Muscle of leg (tissue), 11 donors: Measurements from ENCODE around the gene RAD51D. TPM values are rescaled to one million over a fixed set of nuclear protein-coding genes. Genes with fewer than 3 reads are reported as not detected.
"Not testable (repeated sequence)": the region's sequence is repeated elsewhere in the genome, so short reads cannot be mapped to it uniquely, and the experiment has no call there.

Experiments
- DNase-seq: peaks from one replicate; pipeline ENCODE4 v3.0.0; 2013
- H3K27ac ChIP-seq: one replicate; pipeline ENCODE4 v1.5.1; 2013; ENCODE audit warnings: mild to moderate bottlenecking, low read length, control low read depth
- H3K27me3 ChIP-seq: one replicate; pipeline ENCODE4 v1.6.1; 2013; ENCODE audit warnings: low read length; ENCODE audit not compliant: control insufficient read depth, insufficient read depth
- H3K36me3 ChIP-seq: one replicate; pipeline ENCODE4 v1.6.1; 2013; ENCODE audit warnings: low read length; ENCODE audit not compliant: control insufficient read depth, insufficient read depth
- H3K4me1 ChIP-seq: one replicate; pipeline ENCODE4 v1.6.1; 2013; ENCODE audit warnings: low read length; ENCODE audit not compliant: control insufficient read depth, insufficient read depth
- H3K4me3 ChIP-seq: one replicate; pipeline ENCODE4 v1.5.1; 2013; ENCODE audit warnings: low read length, control low read depth
- H3K9me3 ChIP-seq: replicated peaks from 2 replicates; pipeline ENCODE4 v1.6.1; 2013; ENCODE audit warnings: low read depth, low read length; ENCODE audit not compliant: control insufficient read depth
- WGBS: methylation state at CpG from one replicate; pipeline ENCODE4 v1.1.5; 2013; ENCODE audit warnings: missing lambda C conversion rate; ENCODE audit not compliant: insufficient coverage; 5-methylcytosine and 5-hydroxymethylcytosine counted together
- polyA plus RNA-seq, 8 donors: library from polyadenylated mRNA; unstranded; fragments of 120-200 nt; gene quantifications; one replicate each; pipeline versions ENCODE4 v1.2.1 to v1.2.3, GENCODE V29; 2013; ENCODE audit warnings: inconsistent platforms in 1 of 8, low replicate concordance in 1 of 8; ENCODE audit not compliant: insufficient read length in 8 of 8, insufficient read depth in 1 of 8
- total RNA-seq: library from RNA; stranded (reverse); fragments of 120-200 nt; gene quantifications from one replicate; pipeline ENCODE4 v1.2.4, GENCODE V29; 2013

Gene RAD51D
- total and polyA plus RNA-seq, 9 donors, result 4.2 to 8.2 (median 6.5) TPM

DNA sequence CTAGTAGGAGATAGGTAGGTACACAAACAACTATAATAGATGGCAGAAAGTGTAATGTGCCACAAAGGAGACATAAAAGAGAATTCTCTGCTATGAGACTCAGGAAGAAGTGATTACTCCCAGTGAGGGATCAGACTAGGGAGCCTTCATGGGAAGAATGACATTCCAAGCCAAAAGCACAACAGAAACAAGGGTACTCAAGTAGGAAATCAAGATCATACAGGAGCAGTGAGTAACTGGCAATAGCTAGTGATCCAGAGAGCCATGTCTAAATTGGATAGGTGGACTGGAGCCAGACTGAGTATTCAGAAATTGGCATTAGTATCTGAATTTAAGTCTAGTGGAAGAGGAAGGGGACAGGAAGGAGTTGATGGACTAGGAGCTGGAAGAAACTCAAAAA, 66.9 kb downstream of the RAD51D start:
- no peak for DNase-seq
- no peaks in the 10 kb centered on the region for H3K27me3 ChIP-seq
- no peak overlapping the region for H3K27ac ChIP-seq
- H3K9me3 ChIP-seq, result no peaks in the 10 kb centered on the region
- H3K4me1 ChIP-seq, result no peaks in the 10 kb centered on the region
- H3K36me3 ChIP-seq, result no peaks in the 10 kb centered on the region
- no peak overlapping the region for H3K4me3 ChIP-seq

DNA sequence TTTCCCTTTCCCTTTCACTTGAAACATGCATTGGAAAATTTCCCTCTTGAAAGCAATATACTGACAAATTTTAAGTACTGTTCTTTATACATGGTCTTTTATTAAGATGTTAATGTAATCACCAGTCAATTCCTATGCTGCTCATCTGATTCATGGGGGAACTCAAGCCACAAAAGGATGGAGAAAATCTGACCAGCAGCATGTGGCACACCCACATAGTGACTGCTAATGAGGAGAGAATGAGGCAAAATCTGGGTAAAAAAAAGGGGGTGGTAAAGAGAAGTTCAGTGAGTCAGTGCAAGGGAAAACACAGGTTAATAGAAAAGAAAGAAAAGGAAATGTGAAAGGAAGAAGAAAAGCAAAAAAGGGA, 67.4 kb downstream of the RAD51D start:
- H3K27me3 ChIP-seq, result no peaks in the 10 kb centered on the region
- no peaks in the 10 kb centered on the region for H3K9me3 ChIP-seq
- H3K27ac ChIP-seq, result no peak overlapping the region
- no peaks in the 10 kb centered on the region for H3K4me1 ChIP-seq
- DNase-seq, result no peak
- H3K36me3 ChIP-seq, result no peaks in the 10 kb centered on the region
- no peak overlapping the region for H3K4me3 ChIP-seq

- Histone ChIP-seq H3K4me1 (no peaks in the 10 kb centered on the region), H3K36me3 (no peaks in the 10 kb centered on the region), H3K4me3 (no peak overlapping the region), H3K27me3 (no peaks in the 10 kb centered on the region), H3K27ac (no peak overlapping the region), H3K9me3 (no peaks in the 10 kb centered on the region)
- WGBS, result 10% methylated on average over 1 of the region's 6 CpGs
- DNase-seq, result peak; percentile 80
These were observed 68.0 kb downstream of the RAD51D start for GRCh38 chr17:35051579-35052240.

GRCh38 chr17:35051183-35051578, 68.5 kb downstream of the RAD51D start:
- 11% methylated on average over 1 of the region's 2 CpGs for WGBS
- Histone ChIP-seq H3K4me1 (no peaks in the 10 kb centered on the region), H3K9me3 (no peaks in the 10 kb centered on the region), H3K27ac (peak overlapping the region; percentile 54), H3K27me3 (no peaks in the 10 kb centered on the region), H3K4me3 (no peak overlapping the region), H3K36me3 (no peaks in the 10 kb centered on the region)
- DNase-seq, result peak; percentile 56

DNA sequence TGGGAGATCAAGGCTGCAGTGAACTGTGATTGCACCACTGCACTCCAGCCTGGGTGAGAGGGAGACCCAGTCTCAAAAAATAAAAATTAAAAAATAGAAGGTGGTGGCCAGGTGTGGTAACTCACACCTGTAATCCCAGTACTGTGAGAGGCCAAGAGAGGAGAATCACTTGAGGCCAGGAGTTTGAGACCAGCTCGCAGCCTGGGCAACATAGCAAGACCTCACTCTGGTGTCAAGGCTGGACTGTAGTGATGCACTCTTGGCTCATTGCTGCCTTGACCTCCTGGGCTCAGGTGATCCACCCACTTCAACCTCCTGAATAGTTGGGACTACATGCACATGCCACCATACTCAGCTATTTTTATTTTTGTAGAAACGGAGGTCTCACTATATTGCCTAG, 69.5 kb downstream of the RAD51D start:
- Histone ChIP-seq H3K4me3 (no peak overlapping the region), H3K36me3 (no peaks in the 10 kb centered on the region), H3K27me3 (no peaks in the 10 kb centered on the region), H3K4me1 (no peaks in the 10 kb centered on the region), H3K27ac (no peak overlapping the region), H3K9me3 (no peaks in the 10 kb centered on the region)
- WGBS, result 83% methylated on average over 1 of the region's 2 CpGs
- no peak for DNase-seq

DNA sequence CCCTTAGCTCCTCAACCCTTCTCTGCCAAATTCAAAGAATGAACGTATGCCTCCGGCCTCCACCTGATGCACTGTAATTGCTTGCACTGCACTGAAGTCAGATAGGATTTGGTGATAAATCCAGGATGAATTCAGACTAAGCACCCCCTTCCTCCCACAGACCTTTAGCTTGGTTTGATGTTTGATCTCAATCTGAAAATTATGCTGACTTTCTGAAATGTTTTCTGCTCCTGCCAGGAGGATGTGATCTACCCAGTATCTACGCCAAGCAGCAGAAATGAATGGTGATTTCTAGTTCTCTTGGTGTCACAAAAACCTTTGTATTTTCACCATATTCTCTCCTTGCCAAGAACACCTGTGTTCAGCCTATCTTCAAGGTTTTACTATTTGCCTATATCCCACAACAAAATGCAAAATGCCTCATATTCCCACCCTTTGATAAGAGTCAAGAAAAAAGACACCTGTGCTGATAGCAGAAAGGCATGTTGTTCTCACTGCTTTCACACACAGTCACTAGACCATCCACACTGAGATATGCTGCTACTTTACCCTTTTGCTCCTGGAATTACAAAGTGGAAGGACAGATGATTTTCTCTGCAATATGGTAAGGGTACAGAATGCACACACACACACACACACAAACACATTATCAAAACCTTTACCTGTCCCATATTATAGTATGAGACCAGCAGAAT, 70.8 kb downstream of the RAD51D start:
- no peak overlapping the region for H3K27ac ChIP-seq
- no peaks in the 10 kb centered on the region for H3K9me3 ChIP-seq
- H3K4me1 ChIP-seq, result no peaks in the 10 kb centered on the region
- 100% methylated on average over 1 of the region's 3 CpGs for WGBS
- no peak overlapping the region for H3K4me3 ChIP-seq
- no peaks in the 10 kb centered on the region for H3K36me3 ChIP-seq
- no peak for DNase-seq
- H3K27me3 ChIP-seq, result no peaks in the 10 kb centered on the region

- DNase-seq, result peak; percentile 41
- 40% methylated on average over 1 of the region's 5 CpGs for WGBS
- no peak overlapping the region for H3K27ac ChIP-seq
- H3K27me3 ChIP-seq, result no peaks in the 10 kb centered on the region
- H3K4me1 ChIP-seq, result no peaks in the 10 kb centered on the region
- H3K4me3 ChIP-seq, result no peak overlapping the region
- H3K36me3 ChIP-seq, result no peaks in the 10 kb centered on the region
- H3K9me3 ChIP-seq, result no peaks in the 10 kb centered on the region
These were observed 72.8 kb downstream of the RAD51D start for GRCh38 chr17:35046740-35047283.

- WGBS, result no CpG with 5 or more reads among the region's 4 CpGs
- no peak overlapping the region for H3K4me3 ChIP-seq
- no peak for DNase-seq
- no peaks in the 10 kb centered on the region for H3K4me1 ChIP-seq
- H3K27me3 ChIP-seq, result no peaks in the 10 kb centered on the region
- no peak overlapping the region for H3K27ac ChIP-seq
- no peaks in the 10 kb centered on the region for H3K36me3 ChIP-seq
- no peaks in the 10 kb centered on the region for H3K9me3 ChIP-seq
These were observed 73.4 kb downstream of the RAD51D start for GRCh38 chr17:35046245-35046644.

DNA sequence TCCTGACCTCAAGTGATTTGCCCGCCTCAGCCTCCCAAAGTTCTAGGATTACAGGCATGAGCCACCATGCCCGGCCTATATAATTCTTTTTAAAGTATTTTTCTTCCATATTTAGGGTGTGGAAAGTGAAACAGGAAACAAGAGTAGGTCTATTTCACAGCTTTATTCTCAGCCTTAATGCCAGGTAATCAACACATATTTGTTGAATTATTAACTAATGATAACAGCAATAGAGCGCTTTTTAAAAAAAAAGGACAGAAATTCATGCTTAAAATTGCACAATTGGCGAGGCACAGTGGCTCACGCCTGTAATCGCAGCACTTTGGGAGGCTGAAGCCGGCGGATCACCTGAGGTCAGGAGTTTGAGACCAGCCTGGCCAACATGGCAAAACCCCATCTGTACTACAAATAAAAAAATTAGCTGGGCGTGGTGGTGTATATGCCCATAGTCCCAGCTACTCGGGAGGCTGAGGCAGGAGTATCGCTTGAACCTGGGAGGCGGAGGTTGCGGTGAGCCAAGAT, 74.1 kb downstream of the RAD51D start:
- WGBS, result 100% methylated on average over 2 of the region's 13 CpGs

DNA sequence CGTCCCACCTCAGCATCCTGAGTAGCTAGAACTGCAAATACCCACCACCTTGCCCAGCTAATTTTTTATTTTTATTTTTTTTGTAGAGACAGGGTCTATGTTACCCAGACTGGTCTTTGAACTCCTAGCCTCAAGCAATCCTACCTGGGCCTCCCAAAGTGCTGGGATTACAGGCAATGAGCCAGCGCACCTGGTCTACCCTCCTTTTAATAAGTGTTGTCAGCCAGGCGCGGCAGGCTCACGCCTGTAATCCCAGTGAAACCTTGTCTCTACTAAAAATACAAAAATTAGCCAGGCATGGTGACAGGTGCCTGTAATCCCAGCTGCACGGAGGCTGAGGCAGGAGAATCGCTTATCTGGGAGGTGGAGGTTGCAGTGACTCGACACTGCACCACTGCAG, 75.5 kb downstream of the RAD51D start:
- H3K4me3 ChIP-seq, result no peak overlapping the region
- no peak for DNase-seq
- no peak overlapping the region for H3K27ac ChIP-seq
- H3K4me1 ChIP-seq, result no peaks in the 10 kb centered on the region
- 100% methylated on average over 1 of the region's 8 CpGs for WGBS
- no peaks in the 10 kb centered on the region for H3K9me3 ChIP-seq
- no peaks in the 10 kb centered on the region for H3K27me3 ChIP-seq
- H3K36me3 ChIP-seq, result no peaks in the 10 kb centered on the region

More for the DNA sequence above, 74.1 kb downstream of the RAD51D start:
- not testable (repeated sequence) for H3K36me3 ChIP-seq, H3K4me3 ChIP-seq, H3K27me3 ChIP-seq, H3K27ac ChIP-seq, H3K9me3 ChIP-seq, DNase-seq, H3K4me1 ChIP-seq
